ENCODE results near the gene STAC3.
A peak's percentile ranks its signal among the peaks of the same experiment; 100 is the strongest.

Gene STAC3

GRCh38 chr12:57235017-57235727 lies 15.8 kb downstream of the STAC3 start (continued):
- TF ChIP-seq ZNF645 (tag by site-specific recombination; IDR thresholded peaks at IDR 0.05) (no peak), ZNF449 (tag by site-specific recombination; IDR thresholded peaks at IDR 0.05) (peak; percentile 31; the same call in 1 of the 2 replicates), ZNF658 (tag by site-specific recombination; IDR thresholded peaks at IDR 0.05) (no peak), ZNF146 (tag by site-specific recombination; IDR thresholded peaks at IDR 0.05) (no peak), ZNF701 (tag by site-specific recombination; IDR thresholded peaks at IDR 0.05) (no peak), TCF7L2 (IDR thresholded peaks at IDR 0.05; ENCODE audit: borderline replicate concordance, low read depth, low read length) (no peak), ZBTB8A (tag by site-specific recombination; IDR thresholded peaks at IDR 0.05) (peak; percentile 94), ZBTB7A (tag by site-specific recombination; IDR thresholded peaks at IDR 0.05; ENCODE audit: low read depth) (no peak), SP2 (tag by site-specific recombination; IDR thresholded peaks at IDR 0.05) (peak; percentile 77), ZNF48 (tag by site-specific recombination; IDR thresholded peaks at IDR 0.05) (no peak), KLF1 (tag by site-specific recombination; IDR thresholded peaks at IDR 0.05) (peak; percentile 98), MEIS1 (CRISPR knock-in tag; IDR thresholded peaks at IDR 0.05; ENCODE audit: borderline replicate concordance) (no peak), ZNF513 (tag by site-specific recombination; IDR thresholded peaks at IDR 0.05) (0 out of 2 replicates have a peak, but pooled peaks have one; percentile 28), ZNF677 (tag by site-specific recombination; IDR thresholded peaks at IDR 0.05) (no peak), ZNF132 (tag by site-specific recombination; IDR thresholded peaks at IDR 0.05; ENCODE audit: borderline replicate concordance) (no peak), ZSCAN4 (tag by site-specific recombination; IDR thresholded peaks at IDR 0.05) (no peak), ZNF155 (tag by site-specific recombination; IDR thresholded peaks at IDR 0.05) (no peak), TRIM28 (IDR thresholded peaks at IDR 0.05; ENCODE audit: borderline replicate concordance, low read length) (no peak), ZFP41 (tag by site-specific recombination; IDR thresholded peaks at IDR 0.05; ENCODE audit: borderline replicate concordance) (no peak), INSM2 (tag by site-specific recombination; IDR thresholded peaks at IDR 0.05) (no peak), BCL11A (tag by site-specific recombination; IDR thresholded peaks at IDR 0.05; ENCODE audit: low read depth) (no peak), ZNF791 (tag by site-specific recombination; IDR thresholded peaks at IDR 0.05) (no peak), SETDB1 (IDR thresholded peaks at IDR 0.05; ENCODE audit: insufficient read length, low read length) (no peak), ZNF404 (tag by site-specific recombination; IDR thresholded peaks at IDR 0.05) (no peak), ZNF398 (tag by site-specific recombination; IDR thresholded peaks at IDR 0.05) (peak; percentile 82), ZNF416 (tag by site-specific recombination; IDR thresholded peaks at IDR 0.05) (no peak), EGR2 (tag by site-specific recombination; IDR thresholded peaks at IDR 0.05; ENCODE audit: low read depth) (peak; percentile 95), ZBTB20 (tag by site-specific recombination; IDR thresholded peaks at IDR 0.05) (peak; percentile 73), PATZ1 (tag by site-specific recombination; IDR thresholded peaks at IDR 0.05) (peak; percentile 88), ZNF214 (tag by site-specific recombination; IDR thresholded peaks at IDR 0.05; ENCODE audit: borderline replicate concordance) (no peak)

Data from HEK293 (cell line).